ENCODE data around the gene THAP4. TPM values are rescaled to one million over a fixed set of nuclear protein-coding genes. Genes with fewer than 3 reads are reported as not detected.

The THAP4 gene
- total RNA-seq, 4 donors from 2014 or later, result 46.4 to 56.2 (median 51.2) TPM

- Histone ChIP-seq H3K36me3 (peaks cover 22% of the 10 kb centered on the region), H3K4me3 (peak overlapping the region; percentile 92), H3K27me3 (no peaks in the 10 kb centered on the region), H3K27ac (peak overlapping the region; percentile 98), H3K9me3 (no peaks in the 10 kb centered on the region), H3K4me1 (peaks cover 51% of the 10 kb centered on the region)
- WGBS, result 0% methylated on average over 14 of the region's 97 CpGs
- TF ChIP-seq CTCF (IDR thresholded peaks at IDR 0.05) (no peak), EP300 (IDR thresholded peaks at IDR 0.05) (no peak), POLR2AphosphoS5 (IDR thresholded peaks at IDR 0.05) (no peak), POLR2A (IDR thresholded peaks at IDR 0.05) (no peak)
- peak in 1 of 2 donors; percentile 80 for DNase-seq (ENCODE audit: low spot score in 2 of 2)
Observed at GRCh38 chr2:241636182-241637017, 558 bp downstream of the THAP4 start.

GRCh38 chr2:241635756-241636155 lies 1.2 kb downstream of the THAP4 start:
- H3K27ac ChIP-seq, result no peak overlapping the region
- peaks cover 48% of the 10 kb centered on the region for H3K4me1 ChIP-seq
- WGBS, result 26% methylated on average over 6 of the region's 6 CpGs
- no peaks in the 10 kb centered on the region for H3K27me3 ChIP-seq
- TF ChIP-seq POLR2A (IDR thresholded peaks at IDR 0.05) (no peak), CTCF (IDR thresholded peaks at IDR 0.05) (no peak), POLR2AphosphoS5 (IDR thresholded peaks at IDR 0.05) (no peak), EP300 (IDR thresholded peaks at IDR 0.05) (no peak)
- no peak for DNase-seq (ENCODE audit: low spot score in 2 of 2)
- no peaks in the 10 kb centered on the region for H3K9me3 ChIP-seq
- peaks cover 29% of the 10 kb centered on the region for H3K36me3 ChIP-seq
- peak overlapping the region; percentile 92 for H3K4me3 ChIP-seq

- no peak for DNase-seq (ENCODE audit: low spot score in 2 of 2)
- peaks cover 32% of the 10 kb centered on the region for H3K36me3 ChIP-seq
- peaks cover 26% of the 10 kb centered on the region for H3K4me1 ChIP-seq
- 99% methylated on average over 10 of the region's 17 CpGs for WGBS
- TF ChIP-seq POLR2AphosphoS5 (IDR thresholded peaks at IDR 0.05), result no peak
- no peak for TF ChIP-seq POLR2A (IDR thresholded peaks at IDR 0.05)
- TF ChIP-seq CTCF (IDR thresholded peaks at IDR 0.05), result no peak
- TF ChIP-seq EP300 (IDR thresholded peaks at IDR 0.05), result no peak
- no peak overlapping the region for H3K27ac ChIP-seq
- no peak overlapping the region for H3K4me3 ChIP-seq
- no peaks in the 10 kb centered on the region for H3K27me3 ChIP-seq
- H3K9me3 ChIP-seq, result no peaks in the 10 kb centered on the region
Observed at GRCh38 chr2:241633561-241633960, 3.4 kb downstream of the THAP4 start.

- 94% methylated on average over 29 of the region's 39 CpGs for WGBS
Observed at GRCh38 chr2:241632478-241633325, 4.3 kb downstream of the THAP4 start.

More at GRCh38 chr2:241632478-241633325, 4.3 kb downstream of the THAP4 start:
- H3K4me3 ChIP-seq, result no peak overlapping the region
- no peak for DNase-seq (ENCODE audit: low spot score in 2 of 2)
- peaks cover 32% of the 10 kb centered on the region for H3K36me3 ChIP-seq
- no peaks in the 10 kb centered on the region for H3K27me3 ChIP-seq
- H3K27ac ChIP-seq, result no peak overlapping the region
- peaks cover 21% of the 10 kb centered on the region for H3K4me1 ChIP-seq
- TF ChIP-seq CTCF (IDR thresholded peaks at IDR 0.05) (no peak), POLR2AphosphoS5 (IDR thresholded peaks at IDR 0.05) (no peak), POLR2A (IDR thresholded peaks at IDR 0.05) (no peak), EP300 (IDR thresholded peaks at IDR 0.05) (no peak)
- no peaks in the 10 kb centered on the region for H3K9me3 ChIP-seq
